ENCODE results near the gene PIWIL1. TPM values are rescaled to one million over a fixed set of nuclear protein-coding genes. Genes with fewer than 3 reads are reported as not detected.

PIWIL1 gene
- polyA plus RNA-seq (2013, experiment 1 of 2): not detected
- polyA plus RNA-seq (2013, experiment 2 of 2): not detected

DNA sequence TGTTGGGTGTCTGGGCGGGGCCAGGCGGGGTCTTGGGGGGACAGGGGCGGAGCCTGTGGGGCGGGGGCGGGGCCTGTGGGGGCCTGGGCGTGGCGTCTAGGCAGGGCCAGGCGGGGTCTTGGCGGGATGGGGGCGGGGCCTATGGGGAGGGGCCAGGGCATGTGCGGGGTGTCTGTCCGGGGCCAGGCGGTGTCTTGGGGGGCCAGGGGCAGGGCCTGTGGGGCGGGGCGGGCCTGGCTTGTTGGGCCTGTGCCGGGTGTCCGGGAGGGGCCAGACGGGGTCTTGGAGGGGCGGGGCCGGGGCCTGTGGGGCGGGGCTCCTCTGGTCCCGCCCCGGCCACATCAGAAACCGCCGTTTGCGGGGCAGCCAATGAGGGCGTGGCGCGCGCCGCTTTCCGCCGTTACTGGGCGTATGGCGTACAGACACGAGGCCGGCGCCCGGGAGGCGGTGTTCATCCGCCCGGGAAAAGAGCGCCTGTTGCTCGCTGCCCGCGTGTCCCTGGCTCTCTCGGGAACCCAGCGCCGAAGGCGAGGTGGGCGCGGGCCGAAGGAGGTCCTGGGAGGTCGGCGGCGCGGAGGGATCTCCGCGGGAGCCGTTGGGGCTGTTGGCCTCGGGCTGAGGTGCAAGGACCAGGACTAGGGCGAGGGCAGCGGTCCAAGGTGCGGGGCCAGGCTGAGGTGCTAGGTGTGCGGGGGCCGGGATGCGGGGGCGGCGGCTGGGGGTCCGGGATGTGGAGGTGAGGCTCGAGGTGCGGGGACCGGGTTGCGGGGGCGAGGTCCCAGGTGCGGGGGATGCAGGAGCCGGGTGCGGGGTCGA is at the start of gene PIWIL1:
TSS of gene PIWIL1 (plus strand) at position 400 of the 816 bp plus-strand sequence. CDS start 4,705 bp downstream, outside the sequence.
- no peak within 1 kb of the TSS for H4K8ac ChIP-seq (ENCODE audit: low read depth, low read length)
- H3K79me2 ChIP-seq (ENCODE audit: control insufficient read depth, insufficient read depth, low read length): no peaks in the 10 kb centered on the region
- H3K79me1 ChIP-seq (ENCODE audit: low read length): no peaks in the 10 kb centered on the region
- WGBS (ENCODE audit: extremely low coverage, insufficient coverage, low lambda C conversion rate): no CpG with 5 or more reads among the region's 79 CpGs
- H2AK5ac ChIP-seq (ENCODE audit: low read length): no peak within 1 kb of the TSS
- no peak within 1 kb of the TSS for H3K4me2 ChIP-seq (ENCODE audit: low read length)
- no peak within 1 kb of the TSS for H3K27ac ChIP-seq (ENCODE audit: low read depth, low read length)
- H3K4ac ChIP-seq (ENCODE audit: low read depth, low read length): no peak within 1 kb of the TSS
- DNase-seq: no peak
- H4K5ac ChIP-seq (ENCODE audit: low read length): no peak within 1 kb of the TSS
- H3K23ac ChIP-seq (ENCODE audit: low read length): no peak within 1 kb of the TSS
- no peak within 1 kb of the TSS for H2BK120ac ChIP-seq (ENCODE audit: low read depth, low read length)
- no peak within 1 kb of the TSS for H3K18ac ChIP-seq (ENCODE audit: low read length)
- H3K9ac ChIP-seq (ENCODE audit: low read length): no peak within 1 kb of the TSS
- H3K27me3 ChIP-seq (ENCODE audit: insufficient read depth, low read length, poor library complexity): no peaks in the 10 kb centered on the region
- H2BK15ac ChIP-seq (replicated peaks; ENCODE audit: low read depth): no peak within 1 kb of the TSS
- H2BK5ac ChIP-seq (ENCODE audit: low read length): no peak within 1 kb of the TSS
- no peak within 1 kb of the TSS for H3K4me3 ChIP-seq (ENCODE audit: low read length)
- no peaks in the 10 kb centered on the region for H3K4me1 ChIP-seq (ENCODE audit: control insufficient read depth, low read depth, low read length)
- no peak within 1 kb of the TSS for H3K56ac ChIP-seq (ENCODE audit: low read length)
- no peaks in the 10 kb centered on the region for H3K36me3 ChIP-seq (ENCODE audit: control insufficient read depth, insufficient read depth, low read length)

DNA sequence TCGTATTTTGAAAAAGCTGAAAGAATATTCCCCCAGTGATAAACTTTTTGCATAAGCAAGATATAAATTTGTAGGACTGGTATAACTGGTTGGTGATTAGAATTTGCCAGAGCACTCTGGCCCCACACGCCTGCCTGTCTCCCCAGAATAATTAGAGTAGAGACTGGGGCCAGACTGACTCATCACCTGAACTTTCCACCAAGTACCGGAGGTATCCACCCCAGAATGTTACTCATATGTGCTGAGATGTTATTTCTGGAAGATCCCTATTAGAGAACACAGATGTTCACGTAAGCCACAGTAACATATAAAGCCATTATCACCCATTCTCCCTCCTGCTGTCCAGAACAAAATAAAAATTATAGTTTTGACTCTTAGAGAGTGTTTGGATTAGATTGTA is 49.5 kb upstream of the PIWIL1 start:
- no peaks in the 10 kb centered on the region for H3K27me3 ChIP-seq (ENCODE audit: insufficient read depth, low read length, poor library complexity)
- no peaks in the 10 kb centered on the region for H3K36me3 ChIP-seq (ENCODE audit: control insufficient read depth, insufficient read depth, low read length)
- H3K79me2 ChIP-seq (ENCODE audit: control insufficient read depth, insufficient read depth, low read length): no peaks in the 10 kb centered on the region
- H4K8ac ChIP-seq (ENCODE audit: low read depth, low read length): no peak overlapping the region
- no peak overlapping the region for H3K56ac ChIP-seq (ENCODE audit: low read length)
- no peak overlapping the region for H3K9ac ChIP-seq (ENCODE audit: low read length)
- H2BK120ac ChIP-seq (ENCODE audit: low read depth, low read length): no peak overlapping the region
- no peaks in the 10 kb centered on the region for H3K79me1 ChIP-seq (ENCODE audit: low read length)
- H2BK15ac ChIP-seq (replicated peaks; ENCODE audit: low read depth): no peak overlapping the region
- no peak overlapping the region for H3K18ac ChIP-seq (ENCODE audit: low read length)
- no peak overlapping the region for H3K27ac ChIP-seq (ENCODE audit: low read depth, low read length)
- WGBS (ENCODE audit: extremely low coverage, insufficient coverage, low lambda C conversion rate): no CpG with 5 or more reads among the region's 4 CpGs
- H3K4ac ChIP-seq (ENCODE audit: low read depth, low read length): no peak overlapping the region
- no peak overlapping the region for H2AK5ac ChIP-seq (ENCODE audit: low read length)
- no peak overlapping the region for H3K4me2 ChIP-seq (ENCODE audit: low read length)
- H3K4me3 ChIP-seq (ENCODE audit: low read length): no peak overlapping the region
- H3K4me1 ChIP-seq (ENCODE audit: control insufficient read depth, low read depth, low read length): no peaks in the 10 kb centered on the region
- no peak overlapping the region for H3K23ac ChIP-seq (ENCODE audit: low read length)
- H4K5ac ChIP-seq (ENCODE audit: low read length): no peak overlapping the region
- DNase-seq: no peak
- no peak overlapping the region for H2BK5ac ChIP-seq (ENCODE audit: low read length)

DNA sequence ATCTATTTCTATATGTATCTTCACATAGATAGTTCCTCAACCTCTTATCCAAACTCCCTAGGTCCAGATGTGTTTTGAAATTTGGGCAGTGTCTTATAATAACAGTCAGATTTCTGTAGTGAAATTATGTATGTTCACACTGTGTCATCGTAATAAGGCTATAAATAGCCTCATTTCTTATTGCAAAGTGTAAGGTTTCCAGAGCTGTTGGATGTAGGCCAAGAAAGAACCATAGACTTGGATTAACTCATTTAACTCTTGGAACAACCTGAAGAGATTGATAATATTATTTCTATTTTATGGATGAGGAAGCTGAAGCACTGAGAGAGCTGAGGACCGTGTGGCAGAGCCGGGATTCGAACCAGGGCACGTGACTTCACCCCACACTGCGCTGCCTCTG is 49.0 kb upstream of the PIWIL1 start:
- no peak overlapping the region for H2BK5ac ChIP-seq (ENCODE audit: low read length)
- H3K79me1 ChIP-seq (ENCODE audit: low read length): no peaks in the 10 kb centered on the region
- no peak overlapping the region for H3K23ac ChIP-seq (ENCODE audit: low read length)
- no peaks in the 10 kb centered on the region for H3K36me3 ChIP-seq (ENCODE audit: control insufficient read depth, insufficient read depth, low read length)
- no CpG with 5 or more reads among the region's 6 CpGs for WGBS (ENCODE audit: extremely low coverage, insufficient coverage, low lambda C conversion rate)
- H3K9ac ChIP-seq (ENCODE audit: low read length): no peak overlapping the region
- H2BK120ac ChIP-seq (ENCODE audit: low read depth, low read length): no peak overlapping the region
- no peaks in the 10 kb centered on the region for H3K27me3 ChIP-seq (ENCODE audit: insufficient read depth, low read length, poor library complexity)
- H3K79me2 ChIP-seq (ENCODE audit: control insufficient read depth, insufficient read depth, low read length): no peaks in the 10 kb centered on the region
- no peak overlapping the region for H3K18ac ChIP-seq (ENCODE audit: low read length)
- no peak overlapping the region for H3K4me2 ChIP-seq (ENCODE audit: low read length)
- H2BK15ac ChIP-seq (replicated peaks; ENCODE audit: low read depth): no peak overlapping the region
- H3K4ac ChIP-seq (ENCODE audit: low read depth, low read length): no peak overlapping the region
- no peak overlapping the region for H4K5ac ChIP-seq (ENCODE audit: low read length)
- DNase-seq: no peak
- no peaks in the 10 kb centered on the region for H3K4me1 ChIP-seq (ENCODE audit: control insufficient read depth, low read depth, low read length)
- no peak overlapping the region for H4K8ac ChIP-seq (ENCODE audit: low read depth, low read length)
- no peak overlapping the region for H3K27ac ChIP-seq (ENCODE audit: low read depth, low read length)
- H3K4me3 ChIP-seq (ENCODE audit: low read length): no peak overlapping the region
- H3K56ac ChIP-seq (ENCODE audit: low read length): no peak overlapping the region
- H2AK5ac ChIP-seq (ENCODE audit: low read length): no peak overlapping the region

DNA sequence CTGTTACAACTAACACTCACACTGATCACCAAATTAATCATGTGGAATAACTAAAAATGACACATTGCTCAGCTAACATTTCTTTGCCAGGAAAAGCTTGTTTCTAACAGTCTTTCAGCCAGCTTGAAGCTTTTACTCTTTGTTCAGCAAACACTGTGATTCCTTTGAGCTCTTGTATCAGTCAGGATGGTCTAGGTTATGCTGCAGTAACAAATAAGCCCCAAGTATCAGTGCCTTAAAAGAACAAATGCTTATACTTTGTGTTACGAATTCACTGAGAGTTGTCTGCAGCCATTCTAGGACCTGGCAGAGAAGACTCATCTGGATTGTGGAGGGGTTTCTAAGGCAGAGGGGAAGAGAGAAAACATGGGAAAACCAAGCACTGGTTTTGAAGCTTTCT is 47.6 kb upstream of the PIWIL1 start:
- no peak overlapping the region for H3K4ac ChIP-seq (ENCODE audit: low read depth, low read length)
- H4K8ac ChIP-seq (ENCODE audit: low read depth, low read length): no peak overlapping the region
- H3K79me1 ChIP-seq (ENCODE audit: low read length): no peaks in the 10 kb centered on the region
- H2BK120ac ChIP-seq (ENCODE audit: low read depth, low read length): no peak overlapping the region
- H3K79me2 ChIP-seq (ENCODE audit: control insufficient read depth, insufficient read depth, low read length): no peaks in the 10 kb centered on the region
- H2BK5ac ChIP-seq (ENCODE audit: low read length): no peak overlapping the region
- no peak overlapping the region for H3K18ac ChIP-seq (ENCODE audit: low read length)
- no peak overlapping the region for H2AK5ac ChIP-seq (ENCODE audit: low read length)
- no peaks in the 10 kb centered on the region for H3K4me1 ChIP-seq (ENCODE audit: control insufficient read depth, low read depth, low read length)
- H3K4me2 ChIP-seq (ENCODE audit: low read length): no peak overlapping the region
- H3K27ac ChIP-seq (ENCODE audit: low read depth, low read length): no peak overlapping the region
- H3K4me3 ChIP-seq (ENCODE audit: low read length): no peak overlapping the region
- H3K36me3 ChIP-seq (ENCODE audit: control insufficient read depth, insufficient read depth, low read length): no peaks in the 10 kb centered on the region
- no CpG with 5 or more reads among the region's 1 CpG for WGBS (ENCODE audit: extremely low coverage, insufficient coverage, low lambda C conversion rate)
- no peak overlapping the region for H2BK15ac ChIP-seq (replicated peaks; ENCODE audit: low read depth)
- no peak overlapping the region for H3K9ac ChIP-seq (ENCODE audit: low read length)
- DNase-seq: no peak
- H4K5ac ChIP-seq (ENCODE audit: low read length): no peak overlapping the region
- no peaks in the 10 kb centered on the region for H3K27me3 ChIP-seq (ENCODE audit: insufficient read depth, low read length, poor library complexity)
- no peak overlapping the region for H3K56ac ChIP-seq (ENCODE audit: low read length)
- H3K23ac ChIP-seq (ENCODE audit: low read length): no peak overlapping the region

DNA sequence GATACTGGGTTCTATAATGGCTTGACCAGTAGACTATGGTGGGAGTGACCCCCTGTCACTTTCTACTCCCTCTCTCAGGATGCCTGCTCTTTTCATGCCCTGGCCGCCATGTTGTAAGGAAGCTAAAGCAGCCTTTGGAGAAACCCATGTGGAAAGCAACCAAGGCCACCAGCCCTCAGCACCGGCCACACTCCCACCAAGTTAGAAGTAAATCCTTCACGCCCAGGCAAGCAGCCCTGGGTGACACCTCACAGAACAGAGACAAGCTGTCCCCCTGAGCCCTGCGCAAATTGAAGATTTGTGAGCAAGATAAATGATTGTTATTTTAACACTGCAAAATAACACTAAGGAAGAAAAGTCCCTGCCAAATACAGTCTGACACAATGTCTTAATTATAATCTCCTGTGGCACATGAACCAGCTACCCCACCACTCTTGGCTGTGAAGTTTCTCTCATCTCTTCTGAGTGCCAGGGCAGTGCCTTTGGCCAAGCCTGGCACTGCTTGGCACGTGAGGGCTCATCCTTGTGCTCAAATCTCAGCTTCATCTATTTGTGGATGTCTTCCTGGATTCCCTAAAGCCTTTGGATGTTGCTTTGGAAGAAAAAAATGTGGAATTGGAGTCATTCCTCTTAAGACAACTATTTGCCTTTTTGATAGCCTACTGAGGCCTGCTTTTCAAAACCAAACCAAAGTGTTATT is 39.2 kb upstream of the PIWIL1 start:
- Histone ChIP-seq H2BK15ac (replicated peaks; ENCODE audit: low read depth) (no peak overlapping the region), H3K79me2 (ENCODE audit: control insufficient read depth, insufficient read depth, low read length) (no peaks in the 10 kb centered on the region), H3K4ac (ENCODE audit: low read depth, low read length) (no peak overlapping the region), H4K8ac (ENCODE audit: low read depth, low read length) (no peak overlapping the region), H4K5ac (ENCODE audit: low read length) (no peak overlapping the region), H3K36me3 (ENCODE audit: control insufficient read depth, insufficient read depth, low read length) (no peaks in the 10 kb centered on the region), H3K9ac (ENCODE audit: low read length) (no peak overlapping the region), H3K4me2 (ENCODE audit: low read length) (no peak overlapping the region), H3K4me1 (ENCODE audit: control insufficient read depth, low read depth, low read length) (no peaks in the 10 kb centered on the region), H3K56ac (ENCODE audit: low read length) (no peak overlapping the region), H2BK5ac (ENCODE audit: low read length) (no peak overlapping the region), H3K79me1 (ENCODE audit: low read length) (no peaks in the 10 kb centered on the region), H2BK120ac (ENCODE audit: low read depth, low read length) (no peak overlapping the region), H3K23ac (ENCODE audit: low read length) (no peak overlapping the region), H3K27ac (ENCODE audit: low read depth, low read length) (no peak overlapping the region), H3K4me3 (ENCODE audit: low read length) (no peak overlapping the region), H3K18ac (ENCODE audit: low read length) (no peak overlapping the region), H2AK5ac (ENCODE audit: low read length) (no peak overlapping the region), H3K27me3 (ENCODE audit: insufficient read depth, low read length, poor library complexity) (no peaks in the 10 kb centered on the region)
- WGBS (ENCODE audit: extremely low coverage, insufficient coverage, low lambda C conversion rate): no CpG with 5 or more reads among the region's 5 CpGs
- DNase-seq: no peak

Measured in mesendoderm (in vitro differentiated cells).